Measurements from ENCODE around the gene NCOR2.
A peak's percentile ranks its signal among the peaks of the same experiment; 100 is the strongest.
"Not testable (repeated sequence)": the region's sequence is repeated elsewhere in the genome, so short reads cannot be mapped to it uniquely, and the experiment has no call there.

The NCOR2 gene

DNA sequence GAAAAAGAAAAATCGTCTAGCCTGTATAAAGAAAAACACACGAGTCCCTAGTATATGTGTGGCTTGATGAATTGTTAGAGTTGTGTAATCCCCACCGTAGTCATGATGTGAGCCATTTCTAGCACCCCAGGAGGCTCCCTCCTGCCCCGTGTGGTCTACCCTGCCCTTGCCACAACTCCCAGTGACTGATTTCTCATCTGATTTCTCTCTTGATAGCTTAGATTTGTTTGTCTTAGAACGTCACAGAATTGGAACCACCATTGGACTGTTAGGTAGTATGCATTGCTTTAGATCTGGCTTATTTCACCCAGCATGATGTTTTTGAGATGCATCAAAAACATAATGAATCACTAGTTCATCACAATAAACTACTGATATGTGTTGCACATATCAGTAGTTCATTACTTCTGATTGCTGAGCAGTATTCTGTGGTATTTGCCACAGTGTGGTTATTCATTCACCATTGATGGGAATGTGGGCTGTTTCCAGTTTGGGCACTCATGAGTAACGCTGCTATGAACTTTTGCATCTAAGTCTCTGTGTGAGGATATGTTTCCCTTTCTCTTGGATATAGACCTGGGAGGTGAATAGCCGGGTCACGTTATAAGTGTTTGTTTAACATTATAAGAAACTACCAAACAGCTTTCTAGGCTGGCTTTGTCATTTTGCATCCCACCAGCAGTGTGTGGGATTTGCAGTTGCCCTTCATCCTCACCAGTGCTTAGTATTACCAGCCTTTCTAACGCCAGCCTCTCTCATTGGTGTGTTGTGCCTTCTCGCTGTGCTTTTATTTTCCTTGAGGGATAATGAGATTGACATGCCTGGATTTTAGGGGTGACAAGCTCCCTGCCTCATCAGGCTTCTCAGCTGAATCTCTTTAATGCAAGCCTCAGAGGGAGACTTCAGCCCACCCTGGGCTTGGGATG is 31.9 kb upstream of the NCOR2 start:
- no peak for DNase-seq

- no peak for DNase-seq
Measured at GRCh38 chr12:124597041-124597440, 29.6 kb upstream of the NCOR2 start.

DNA sequence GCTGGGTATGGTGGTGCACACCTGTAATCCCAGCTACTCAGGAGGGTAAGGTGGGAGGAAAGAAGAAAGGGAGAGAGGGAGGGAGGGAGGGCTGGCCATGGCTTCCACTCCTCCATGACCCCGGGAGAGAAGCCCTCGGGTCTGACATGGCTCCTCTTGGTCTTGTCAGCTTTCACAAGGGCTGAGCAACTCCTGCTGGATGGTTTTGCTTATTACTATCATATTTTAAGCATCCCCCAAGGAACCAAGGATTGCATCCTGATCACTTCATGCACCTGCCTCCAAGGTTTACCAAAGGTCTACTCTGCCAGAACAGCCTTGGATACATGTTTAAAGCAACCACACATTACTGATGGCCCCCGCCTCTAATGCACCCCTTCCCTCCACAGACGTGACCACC is 28.0 kb upstream of the NCOR2 start:
- DNase-seq: no peak

DNA sequence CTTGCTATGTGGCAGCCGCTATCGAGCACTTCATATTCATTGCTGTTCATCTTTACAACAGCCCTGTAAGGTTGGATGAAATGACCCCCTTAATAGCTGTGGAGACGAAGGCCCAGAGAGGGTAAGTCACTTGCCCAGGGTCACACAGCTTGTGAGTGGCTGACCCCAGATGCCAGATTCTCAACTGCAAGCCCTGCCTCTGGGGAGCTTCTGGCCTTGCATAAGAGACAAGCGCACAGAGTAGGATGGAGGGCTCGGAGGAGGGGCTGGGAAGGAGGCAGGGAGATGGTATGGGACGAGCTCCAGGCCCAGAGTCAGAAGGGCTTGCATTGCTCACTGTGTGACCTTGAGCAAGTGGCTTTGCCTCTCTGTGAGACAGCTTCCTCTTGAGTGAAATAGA is 27.4 kb upstream of the NCOR2 start:
- DNase-seq: no peak

- no peak for DNase-seq
Measured at GRCh38 chr12:124593851-124594401, 26.5 kb upstream of the NCOR2 start.

- no peak for DNase-seq
Measured at GRCh38 chr12:124593176-124593575, 25.8 kb upstream of the NCOR2 start.

GRCh38 chr12:124592481-124593160 is 25.2 kb upstream of the NCOR2 start:
- peak in 1 of 2 donors; percentile 42 for DNase-seq

DNA sequence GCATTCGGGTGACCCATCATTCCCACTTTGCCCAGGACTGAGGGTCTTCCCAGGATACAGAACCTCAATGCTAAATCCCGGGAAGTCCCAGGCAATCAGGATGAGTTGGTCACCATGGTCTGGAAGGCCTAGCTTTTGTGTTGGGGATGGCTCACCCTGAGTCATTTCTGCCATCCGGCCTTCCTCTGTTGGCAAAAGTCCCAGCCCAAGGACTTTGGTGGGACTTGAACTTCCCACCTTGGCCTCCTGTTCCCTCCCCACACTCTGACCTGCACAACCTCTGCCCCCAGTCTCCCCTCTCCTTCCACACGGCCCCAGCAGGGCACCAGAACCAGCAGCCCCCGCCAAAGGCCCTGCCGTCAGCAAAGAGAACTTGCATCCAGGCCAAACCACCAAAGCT is 24.6 kb upstream of the NCOR2 start:
- no peak for DNase-seq

- no peak for DNase-seq
Measured at GRCh38 chr12:124590447-124590846, 23.0 kb upstream of the NCOR2 start.

DNA sequence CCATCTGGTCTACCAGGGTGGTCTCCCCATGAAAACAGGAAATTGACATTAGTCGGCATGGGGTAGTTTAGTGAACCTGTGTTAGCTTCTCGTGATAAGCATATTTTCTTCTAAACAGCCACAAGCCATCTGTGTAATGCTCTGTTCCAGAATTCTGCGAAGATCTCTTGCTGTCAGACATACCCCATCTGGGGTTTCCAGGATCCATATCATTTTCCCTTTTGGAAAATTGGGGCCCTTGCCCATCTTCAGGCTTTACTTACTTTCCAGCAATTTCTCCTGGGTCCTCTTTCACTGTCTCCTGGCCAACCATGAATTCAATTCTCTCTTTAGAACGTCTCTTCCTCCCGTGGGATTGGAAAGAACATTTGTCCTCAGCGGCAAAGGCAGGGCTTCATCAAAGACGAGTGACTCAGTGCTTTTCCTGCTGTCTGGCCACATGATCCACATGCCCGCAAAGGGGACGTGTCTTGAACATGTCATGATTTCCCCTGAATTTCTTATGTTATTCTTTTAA is 21.4 kb upstream of the NCOR2 start:
- peak; percentile 34 to 66 for DNase-seq

DNA sequence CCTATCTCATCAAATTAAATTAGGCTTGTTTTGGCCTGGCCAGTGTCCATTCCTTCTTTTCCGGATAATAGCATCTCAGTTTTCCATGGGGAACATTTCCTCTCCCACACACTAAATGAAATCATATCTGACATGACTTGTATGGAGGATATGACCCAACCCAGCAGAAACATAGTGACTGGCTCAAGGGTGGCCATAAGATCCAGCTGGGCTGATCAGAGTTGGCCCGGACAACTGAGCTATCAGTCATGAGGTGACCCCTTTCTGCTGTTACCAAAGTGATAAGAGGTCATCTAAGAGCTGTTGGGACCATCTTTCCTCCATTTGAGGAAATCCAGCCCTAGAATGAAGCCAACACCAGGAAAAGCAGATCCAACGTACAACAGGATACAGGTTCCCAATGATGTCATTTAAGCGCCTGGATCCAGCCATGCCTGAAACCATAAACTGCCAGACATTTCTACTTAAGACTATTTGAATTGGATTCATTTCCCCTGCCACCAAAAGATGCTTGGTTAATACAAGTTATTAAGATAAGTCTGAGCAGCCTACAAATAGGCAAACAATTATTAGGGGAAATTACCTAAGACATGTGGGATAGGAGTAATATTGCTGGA is 20.7 kb upstream of the NCOR2 start:
- DNase-seq: no peak

- DNase-seq: no peak
Measured at GRCh38 chr12:124586756-124587155, 19.3 kb upstream of the NCOR2 start.

GRCh38 chr12:124584494-124584893 is 17.1 kb upstream of the NCOR2 start:
- not testable (repeated sequence) for DNase-seq

DNA sequence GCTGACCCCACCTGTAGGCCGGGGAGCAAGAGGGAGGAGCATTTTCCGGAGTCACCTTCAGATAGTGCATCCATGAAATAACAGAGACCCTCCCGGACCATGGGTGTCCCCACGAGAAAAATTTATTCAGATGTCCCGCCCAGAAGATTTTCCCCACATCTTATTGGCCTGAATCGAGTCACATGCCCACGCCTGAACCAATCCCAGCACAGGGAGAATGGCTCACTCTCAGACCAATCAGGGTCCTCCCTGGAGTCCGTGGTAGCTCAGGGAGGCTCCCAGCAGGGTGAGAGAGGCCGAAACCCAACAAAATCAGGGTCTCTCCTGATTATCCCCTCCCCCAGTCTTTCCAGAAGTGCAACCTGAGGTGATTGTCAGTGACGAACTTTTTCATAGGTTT is 16.4 kb upstream of the NCOR2 start:
- no peak for DNase-seq

- peak in 1 of 2 donors; percentile 35 for DNase-seq
Measured at GRCh38 chr12:124582108-124582424, 14.7 kb upstream of the NCOR2 start.

DNA sequence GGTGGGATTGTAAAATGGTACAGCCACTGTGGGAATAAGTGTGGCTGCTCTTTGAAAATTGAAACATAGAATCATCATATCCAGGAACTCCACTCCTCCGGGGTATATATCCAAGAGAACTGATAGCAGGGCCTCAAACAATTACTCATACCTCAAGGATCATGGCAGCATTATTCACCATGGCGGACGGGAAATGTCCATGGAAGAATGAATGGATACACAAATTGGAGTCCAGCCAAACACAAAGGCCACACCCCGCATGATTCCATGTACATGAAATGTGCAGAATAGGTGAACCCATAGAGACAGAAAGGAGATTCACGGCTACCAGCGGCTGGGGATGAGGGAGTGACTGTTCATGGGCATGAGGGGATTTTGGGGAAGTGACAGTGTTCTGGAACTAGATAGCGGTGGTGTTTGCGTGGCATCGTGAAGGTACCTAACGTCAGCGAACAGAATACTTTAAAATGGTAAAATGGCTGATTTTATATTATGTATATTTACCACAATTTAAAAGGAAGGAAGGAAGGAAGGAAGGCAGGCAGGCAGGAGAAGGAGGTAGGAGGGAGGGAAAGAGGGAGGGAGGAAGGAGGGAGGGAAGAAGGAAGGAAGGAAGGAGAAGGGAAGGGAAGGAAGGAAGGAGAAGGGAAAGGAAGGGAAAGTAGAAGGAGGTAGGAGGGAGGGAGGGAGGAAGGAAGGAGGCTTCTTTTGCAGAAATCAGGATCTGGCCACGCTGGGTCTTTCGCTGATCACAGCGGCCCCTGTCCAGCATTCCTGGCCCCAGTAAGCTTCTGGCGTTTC is 14.1 kb upstream of the NCOR2 start:
- DNase-seq: no peak

GRCh38 chr12:124579921-124580517 is 12.6 kb upstream of the NCOR2 start:
- no peak for DNase-seq

DNA sequence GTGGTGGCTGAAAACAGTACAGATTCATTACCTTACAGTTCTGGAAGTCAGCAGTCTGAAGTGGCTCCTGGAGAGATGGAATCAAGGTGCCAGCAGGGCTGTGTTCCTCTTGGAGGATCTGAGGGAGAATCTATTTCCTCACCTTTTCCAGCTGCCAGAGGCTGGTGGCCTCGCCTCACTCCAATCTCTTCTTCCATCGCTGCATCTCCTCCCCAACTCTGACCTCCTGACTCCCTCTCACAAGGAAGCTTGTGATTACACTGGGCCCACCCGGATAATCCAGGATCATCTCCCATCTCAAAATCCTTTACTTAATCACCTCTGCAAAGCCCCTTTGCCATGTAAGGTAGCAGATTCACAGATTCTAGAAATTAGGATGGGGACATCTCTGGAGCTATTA is 11.4 kb upstream of the NCOR2 start:
- DNase-seq: no peak

DNA sequence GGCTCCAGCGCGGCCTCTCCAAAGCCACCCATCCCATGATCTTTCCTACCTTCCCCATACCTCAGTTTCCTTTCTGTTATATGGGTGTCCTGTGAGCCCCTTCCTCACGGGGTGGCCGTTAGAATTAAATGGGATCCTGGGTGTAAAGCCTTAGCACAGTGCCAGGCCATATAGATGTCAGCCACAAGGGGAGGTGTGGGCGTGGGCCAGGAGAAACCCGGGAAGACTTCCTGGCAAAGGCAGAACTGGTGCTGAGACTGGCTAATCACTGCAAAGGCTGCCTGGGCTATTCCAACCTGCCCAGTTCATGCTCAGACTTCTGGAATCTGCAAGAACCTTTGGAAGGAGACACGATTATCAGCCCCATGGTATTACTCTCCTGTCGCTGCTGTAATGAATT is 11.0 kb upstream of the NCOR2 start:
- DNase-seq: no peak

DNA sequence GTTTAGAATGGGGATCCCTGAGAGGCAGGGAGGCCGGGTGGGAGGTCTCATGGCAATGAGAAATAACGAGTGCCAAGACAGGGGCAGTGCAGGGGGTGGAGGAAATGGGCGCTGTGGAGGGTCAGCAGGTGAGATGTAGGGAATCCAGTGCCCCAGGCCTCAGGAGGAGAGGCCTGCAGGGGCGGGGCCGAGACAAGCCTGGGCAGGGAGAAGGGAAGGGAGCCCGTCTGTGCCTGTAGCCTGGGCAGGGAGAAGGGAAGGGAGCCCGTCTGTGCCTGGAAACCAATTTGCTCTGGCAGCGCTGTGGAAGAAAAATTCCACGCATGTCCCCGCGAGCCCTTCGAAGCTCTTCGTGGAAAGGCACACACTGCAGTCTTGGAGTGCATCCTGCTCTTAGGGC is 10.6 kb upstream of the NCOR2 start:
- no peak for DNase-seq

DNA sequence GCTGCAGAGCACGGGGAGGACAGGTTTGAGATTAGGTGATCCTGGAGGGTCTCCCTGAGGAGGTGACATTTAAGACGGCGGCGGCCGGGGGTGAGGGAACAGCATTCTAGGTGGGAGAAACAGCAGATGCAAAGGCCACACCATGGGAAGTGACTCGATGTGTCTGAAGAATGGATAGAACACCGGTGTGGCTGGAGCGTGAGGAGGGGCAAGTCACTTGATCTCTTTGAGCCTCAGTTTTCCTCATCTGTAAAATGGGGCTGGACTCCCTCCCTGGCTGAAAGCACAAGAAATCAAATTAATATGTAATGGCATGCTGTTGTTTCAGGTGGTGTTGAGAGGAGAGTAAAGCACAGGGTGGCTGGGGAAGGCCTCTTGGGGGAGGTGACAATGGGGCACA is 10.0 kb upstream of the NCOR2 start:
- DNase-seq: no peak

DNA sequence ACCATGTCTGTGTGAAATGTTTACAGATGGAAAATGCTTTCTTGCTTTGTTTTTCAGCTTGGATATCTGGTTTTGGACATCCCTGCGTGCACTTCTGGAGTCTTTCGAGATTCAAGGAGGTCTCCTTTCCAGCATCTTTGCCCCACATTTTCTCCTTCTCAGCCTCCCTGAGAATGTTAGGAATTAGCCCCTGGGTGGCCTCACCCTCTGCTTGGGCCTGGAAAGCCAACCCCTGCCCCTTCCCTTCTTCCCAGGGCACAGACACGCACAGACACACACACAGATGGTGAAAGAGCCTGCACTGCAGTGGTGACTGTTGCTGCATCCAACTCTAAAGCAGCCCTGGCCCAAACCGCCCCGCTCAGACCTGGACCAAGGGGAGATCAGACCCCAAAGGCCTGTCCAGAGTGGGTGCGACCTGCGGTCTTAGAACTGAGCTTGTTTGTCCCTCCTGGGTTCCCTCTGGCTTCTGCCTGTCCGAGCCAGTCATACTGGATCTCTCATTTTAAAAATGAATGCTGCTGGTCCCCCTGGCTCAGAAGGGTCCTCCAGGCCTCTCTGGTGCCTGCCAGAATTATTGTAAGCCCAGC is 8.7 kb upstream of the NCOR2 start:
- DNase-seq: no peak
